Measurements from ENCODE around the gene RIPOR1. TPM values are rescaled to one million over a fixed set of nuclear protein-coding genes. Genes with fewer than 3 reads are reported as not detected.

RIPOR1 gene
- total RNA-seq, 1 donor from 2014 or later: 13.7 TPM

DNA sequence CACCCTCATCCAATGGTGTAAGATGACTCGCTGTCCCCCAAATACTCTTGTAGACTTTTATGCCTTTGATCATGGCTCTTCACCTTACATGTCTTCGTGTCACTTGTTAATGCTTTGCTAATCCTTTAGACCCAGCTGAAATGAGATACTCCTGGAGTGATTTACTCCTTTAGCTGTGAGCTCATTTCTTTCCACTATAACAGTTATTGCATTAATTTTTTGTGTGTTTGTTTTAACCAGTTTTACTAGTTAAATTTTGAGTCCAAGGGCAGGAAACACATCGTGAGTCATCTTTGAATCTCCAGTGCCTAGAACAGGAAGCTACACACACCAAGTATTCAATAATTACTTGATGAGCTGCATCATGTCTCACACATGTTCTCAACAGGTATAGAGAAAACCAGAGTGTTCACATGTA is 27.2 kb downstream of the RIPOR1 start:
- peak; percentile 92 for DNase-seq (ENCODE audit: low read depth)
- Histone ChIP-seq H3K36me3 (ENCODE audit: control insufficient read depth, insufficient read depth, low read length) (no peaks in the 10 kb centered on the region), H3K4me3 (ENCODE audit: low read depth, low read length) (no peak overlapping the region), H3K27me3 (ENCODE audit: control insufficient read depth, insufficient read depth, low read length) (no peaks in the 10 kb centered on the region)
- no peak for TF ChIP-seq CTCF (IDR thresholded peaks at IDR 0.05; ENCODE audit: insufficient read depth, low read length, severe bottlenecking)
- FAIRE-seq: no peak

DNA sequence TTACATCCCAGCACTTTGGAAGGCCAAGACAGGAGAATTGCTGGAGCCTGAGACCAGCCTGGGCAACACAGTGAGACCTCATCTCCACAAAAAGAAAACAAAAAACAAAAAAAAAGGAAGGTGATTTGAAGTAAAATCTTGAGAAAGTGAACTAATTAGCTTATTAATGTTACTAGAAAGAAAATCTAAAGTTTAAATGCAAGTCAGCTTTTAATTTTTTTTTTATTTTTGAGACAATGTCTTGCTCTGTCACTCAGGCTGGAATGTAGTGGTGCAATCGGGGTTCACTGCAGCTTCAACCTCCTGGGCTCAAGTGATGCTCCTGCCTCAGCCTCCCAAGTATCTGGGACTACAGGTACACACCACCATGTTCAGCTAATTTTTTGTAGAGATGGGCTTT is 30.2 kb downstream of the RIPOR1 start:
- FAIRE-seq (no peak), DNase-seq (ENCODE audit: low read depth) (no peak)
- Histone ChIP-seq H3K36me3 (ENCODE audit: control insufficient read depth, insufficient read depth, low read length) (no peaks in the 10 kb centered on the region), H3K27me3 (ENCODE audit: control insufficient read depth, insufficient read depth, low read length) (no peaks in the 10 kb centered on the region), H3K4me3 (ENCODE audit: low read depth, low read length) (no peak overlapping the region)
- no peak for TF ChIP-seq CTCF (IDR thresholded peaks at IDR 0.05; ENCODE audit: insufficient read depth, low read length, severe bottlenecking)

DNA sequence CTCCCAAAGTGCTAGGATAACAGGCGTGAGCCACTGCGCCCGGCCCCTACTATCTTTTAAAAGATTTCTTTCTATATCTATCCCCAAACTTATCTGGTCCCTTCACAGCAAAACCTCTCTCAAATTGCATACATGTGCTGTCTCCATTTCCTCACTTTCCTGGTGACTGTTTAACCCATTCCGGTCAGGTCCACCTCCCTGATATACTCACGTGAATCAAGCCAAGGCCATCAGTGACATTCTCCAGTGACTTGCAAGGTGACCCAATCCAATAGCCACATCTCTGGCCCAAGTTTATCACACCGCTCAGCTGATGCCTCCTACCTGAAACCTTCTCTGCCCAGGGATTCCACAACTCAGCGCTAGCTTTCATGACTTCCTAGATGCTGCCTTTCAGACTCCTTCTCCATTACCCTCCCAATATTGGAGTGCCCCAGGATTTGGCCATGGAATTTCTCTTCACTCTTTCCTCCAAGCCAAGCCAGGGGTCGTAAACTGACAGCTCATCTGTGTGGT is 32.3 kb downstream of the RIPOR1 start:
- DNase-seq (ENCODE audit: low read depth): no peak
- TF ChIP-seq CTCF (IDR thresholded peaks at IDR 0.05; ENCODE audit: insufficient read depth, low read length, severe bottlenecking): no peak
- Histone ChIP-seq H3K27me3 (ENCODE audit: control insufficient read depth, insufficient read depth, low read length) (no peaks in the 10 kb centered on the region), H3K36me3 (ENCODE audit: control insufficient read depth, insufficient read depth, low read length) (no peaks in the 10 kb centered on the region), H3K4me3 (ENCODE audit: low read depth, low read length) (no peak overlapping the region)
- FAIRE-seq: no peak

DNA sequence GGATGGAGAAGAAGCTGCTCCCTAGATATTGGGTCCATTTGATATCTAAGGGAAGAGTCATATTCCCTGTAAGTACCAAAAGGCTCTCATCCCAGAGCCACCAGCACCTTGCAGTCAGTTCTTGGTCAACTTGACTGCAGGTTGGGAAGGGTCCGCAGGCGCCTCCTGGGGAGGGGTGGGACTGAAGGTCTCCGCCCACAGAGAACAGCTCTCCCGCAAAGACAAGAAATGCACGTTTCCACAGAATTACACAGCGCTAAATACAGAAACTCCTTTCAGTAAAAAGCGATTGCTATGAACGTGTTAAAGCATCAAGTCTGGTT is 32.8 kb downstream of the RIPOR1 start:
- no peaks in the 10 kb centered on the region for H3K27me3 ChIP-seq (ENCODE audit: control insufficient read depth, insufficient read depth, low read length)
- TF ChIP-seq CTCF (IDR thresholded peaks at IDR 0.05; ENCODE audit: insufficient read depth, low read length, severe bottlenecking): no peak
- H3K4me3 ChIP-seq (ENCODE audit: low read depth, low read length): peak overlapping the region; percentile 97
- H3K36me3 ChIP-seq (ENCODE audit: control insufficient read depth, insufficient read depth, low read length): no peaks in the 10 kb centered on the region
- DNase-seq (ENCODE audit: low read depth) (no peak), FAIRE-seq (no peak)

DNA sequence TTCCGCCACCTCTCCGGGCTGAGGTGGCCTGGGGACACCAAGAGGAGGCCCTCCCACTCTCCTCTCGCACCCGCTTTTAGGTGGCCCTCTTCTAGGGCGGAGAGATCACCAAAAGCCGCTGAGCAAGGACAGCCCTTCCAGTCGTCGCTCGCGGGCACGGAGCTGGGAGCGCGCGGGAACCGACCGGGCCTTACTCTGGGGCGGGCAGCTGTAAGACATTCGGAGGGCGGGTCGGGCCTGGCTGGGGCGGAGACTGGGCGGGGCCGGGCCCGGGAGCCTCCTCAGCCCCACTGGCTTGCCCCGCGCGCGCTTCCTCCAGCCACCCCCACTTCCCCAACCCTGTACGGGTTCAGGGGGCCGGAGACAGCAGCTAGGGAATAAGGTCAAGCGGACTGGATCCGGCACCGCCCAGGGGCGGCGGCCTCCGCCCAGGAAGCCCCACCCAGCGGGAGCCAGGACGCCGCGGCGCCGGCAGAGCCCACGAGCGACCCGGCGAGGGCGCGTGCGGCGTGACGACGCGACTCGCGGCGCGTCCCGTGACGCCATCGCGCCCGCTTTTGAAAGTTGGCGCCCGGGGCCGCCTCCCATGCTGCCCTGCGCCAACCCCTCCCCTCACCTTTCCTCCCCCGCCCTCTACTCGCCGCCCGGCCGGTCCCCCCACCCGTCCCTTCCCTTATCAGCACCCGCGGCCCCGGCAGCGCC is 33.3 kb downstream of the RIPOR1 start:
- no peak for TF ChIP-seq CTCF (IDR thresholded peaks at IDR 0.05; ENCODE audit: insufficient read depth, low read length, severe bottlenecking)
- Histone ChIP-seq H3K27me3 (ENCODE audit: control insufficient read depth, insufficient read depth, low read length) (no peaks in the 10 kb centered on the region), H3K36me3 (ENCODE audit: control insufficient read depth, insufficient read depth, low read length) (no peaks in the 10 kb centered on the region), H3K4me3 (ENCODE audit: low read depth, low read length) (peak overlapping the region; percentile 97)
- FAIRE-seq (no peak), DNase-seq (ENCODE audit: low read depth) (peak; percentile 90)

GRCh38 chr16:67562526-67562917 is 33.9 kb downstream of the RIPOR1 start, which contains the start of gene CTCF:
TSS of gene CTCF (plus strand) at chr16:67562526. CDS start at chr16:67610833, 48,307 bp downstream.
- TF ChIP-seq CTCF (IDR thresholded peaks at IDR 0.05; ENCODE audit: insufficient read depth, low read length, severe bottlenecking): peak; percentile 83
- no peaks in the 10 kb centered on the region for H3K36me3 ChIP-seq (ENCODE audit: control insufficient read depth, insufficient read depth, low read length)
- no peak for FAIRE-seq

More at GRCh38 chr16:67562526-67562917, 33.9 kb downstream of the RIPOR1 start, which contains the start of gene CTCF:
- Histone ChIP-seq H3K27me3 (ENCODE audit: control insufficient read depth, insufficient read depth, low read length) (no peaks in the 10 kb centered on the region), H3K4me3 (ENCODE audit: low read depth, low read length) (peak within 1 kb of the TSS; percentile 97)
- peak; percentile 57 for DNase-seq (ENCODE audit: low read depth)
